CD4-positive, alpha-beta T cell treated with Interleukin-17A for 4 hours (primary cell): ENCODE data around the gene AACS.

ENCODE experiments used
- DNase-seq: peaks from one replicate; pipeline ENCODE4 v3.0.0-alpha.2; 2020; ENCODE audit warnings: mixed read lengths

AACS gene

DNA sequence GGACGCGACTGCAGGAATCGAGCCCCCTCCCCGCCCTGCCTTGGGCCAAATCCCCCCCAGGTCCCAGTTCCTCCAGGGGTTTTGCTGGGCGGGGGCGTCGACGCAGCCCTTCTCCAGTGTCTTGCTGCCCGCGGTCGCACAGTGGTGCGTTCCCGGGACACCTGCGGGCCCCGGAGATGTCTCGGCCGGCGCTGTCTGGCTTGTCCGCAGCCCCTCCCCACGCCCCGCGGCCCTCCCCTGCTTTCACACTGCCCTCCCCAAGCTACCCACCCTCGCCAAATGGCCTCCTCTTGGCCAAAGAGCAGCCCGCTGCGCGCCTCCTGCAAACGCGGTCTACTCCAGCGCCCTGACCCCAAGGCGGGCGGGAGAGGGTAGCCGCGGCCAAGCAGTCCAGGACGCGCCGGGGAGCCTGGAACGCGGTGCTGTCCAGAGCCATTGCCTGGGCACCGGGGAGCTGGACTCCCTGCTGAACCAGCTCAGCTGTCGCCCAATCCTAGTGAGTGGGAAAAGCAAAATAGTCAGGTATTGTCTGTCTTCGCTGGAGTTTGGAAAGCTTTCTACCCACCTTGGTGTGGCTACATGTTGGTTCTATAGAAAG, 122.0 kb downstream of the AACS start:
- no peak for DNase-seq

DNA sequence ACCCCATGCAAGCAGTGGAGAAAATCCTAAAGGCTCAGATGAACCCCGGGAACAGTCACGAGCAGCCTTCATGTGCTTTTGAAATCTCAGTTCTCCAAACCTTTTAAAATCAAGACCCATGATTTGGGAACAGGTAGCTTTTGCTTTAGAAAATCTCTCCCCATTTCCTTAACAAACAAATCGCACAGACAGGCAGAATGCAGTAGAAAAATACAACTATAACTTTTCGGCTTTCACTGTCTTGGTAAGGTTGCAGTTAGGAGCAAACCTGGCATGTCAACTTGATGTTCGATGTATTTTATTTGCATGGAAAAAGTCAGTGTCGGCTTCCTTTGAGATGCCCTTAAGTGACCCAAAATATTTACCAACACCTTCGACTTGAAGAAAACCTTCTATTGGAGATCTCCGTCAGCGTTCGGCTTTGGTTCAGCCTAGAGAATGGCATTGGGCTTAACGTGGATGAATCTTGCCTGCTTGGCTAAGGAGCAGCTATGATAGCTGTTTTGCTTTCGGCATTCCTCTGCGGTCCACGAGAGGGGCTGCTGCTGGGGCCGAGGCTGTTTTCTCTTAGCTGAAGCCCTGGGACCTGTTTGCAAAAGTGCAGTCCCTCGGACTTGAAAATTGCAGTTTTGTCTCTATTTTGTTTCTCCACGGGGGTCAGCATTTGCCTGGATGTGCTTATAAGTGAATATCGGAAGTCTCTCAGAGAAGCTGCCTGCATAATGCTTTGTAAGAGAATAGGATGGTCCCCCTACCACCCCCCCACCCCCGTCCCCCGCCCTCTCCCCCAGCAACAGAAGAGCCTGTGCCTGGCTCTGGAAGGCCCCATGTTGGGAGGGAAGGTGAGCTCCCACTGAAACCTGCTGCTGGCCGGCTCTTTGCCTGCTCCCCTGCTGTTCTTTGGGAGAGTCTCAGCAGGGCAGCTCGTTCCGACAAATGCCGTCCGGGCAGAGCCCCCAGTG, 122.8 kb downstream of the AACS start:
- no peak for DNase-seq

DNA sequence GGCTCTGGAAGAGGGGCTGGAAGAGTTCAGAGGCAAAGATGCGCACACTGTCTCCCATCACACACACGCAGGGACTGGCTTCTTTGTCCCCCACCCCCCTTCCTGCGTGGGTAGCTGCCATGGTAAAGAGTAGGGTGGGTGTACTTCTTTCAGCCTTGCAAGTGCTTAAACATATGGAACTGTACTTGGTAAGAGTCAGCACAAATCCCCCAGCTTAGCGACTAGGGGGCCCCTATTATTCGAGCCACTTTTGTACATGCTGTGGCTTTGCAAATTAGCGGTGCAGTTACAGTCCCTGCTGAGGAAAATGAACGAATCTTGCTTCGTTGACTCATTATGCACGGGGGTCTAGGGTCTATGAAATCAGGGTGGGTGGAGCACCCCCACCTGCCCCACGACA, 123.8 kb downstream of the AACS start:
- DNase-seq, result no peak

DNA sequence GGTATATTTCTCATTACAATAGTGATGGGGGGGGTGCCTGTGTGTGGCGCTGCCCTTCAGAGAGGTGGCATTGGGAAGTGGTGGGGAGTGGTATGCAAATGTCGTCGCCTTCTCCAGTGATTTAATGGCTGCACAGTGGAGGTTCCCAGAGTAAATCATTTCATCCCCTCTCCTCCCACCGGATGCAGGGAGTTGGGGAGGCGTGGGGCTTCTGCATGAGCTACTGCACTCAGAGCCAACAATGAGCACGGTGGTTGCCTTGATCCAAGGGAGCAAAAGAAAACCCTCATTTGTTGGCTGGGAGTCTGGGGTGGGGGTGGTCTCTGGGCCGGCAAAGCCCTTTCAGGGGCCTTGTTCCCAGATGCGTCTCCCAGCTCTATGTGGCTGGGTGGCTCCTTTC, 124.3 kb downstream of the AACS start:
- DNase-seq, result no peak

DNA sequence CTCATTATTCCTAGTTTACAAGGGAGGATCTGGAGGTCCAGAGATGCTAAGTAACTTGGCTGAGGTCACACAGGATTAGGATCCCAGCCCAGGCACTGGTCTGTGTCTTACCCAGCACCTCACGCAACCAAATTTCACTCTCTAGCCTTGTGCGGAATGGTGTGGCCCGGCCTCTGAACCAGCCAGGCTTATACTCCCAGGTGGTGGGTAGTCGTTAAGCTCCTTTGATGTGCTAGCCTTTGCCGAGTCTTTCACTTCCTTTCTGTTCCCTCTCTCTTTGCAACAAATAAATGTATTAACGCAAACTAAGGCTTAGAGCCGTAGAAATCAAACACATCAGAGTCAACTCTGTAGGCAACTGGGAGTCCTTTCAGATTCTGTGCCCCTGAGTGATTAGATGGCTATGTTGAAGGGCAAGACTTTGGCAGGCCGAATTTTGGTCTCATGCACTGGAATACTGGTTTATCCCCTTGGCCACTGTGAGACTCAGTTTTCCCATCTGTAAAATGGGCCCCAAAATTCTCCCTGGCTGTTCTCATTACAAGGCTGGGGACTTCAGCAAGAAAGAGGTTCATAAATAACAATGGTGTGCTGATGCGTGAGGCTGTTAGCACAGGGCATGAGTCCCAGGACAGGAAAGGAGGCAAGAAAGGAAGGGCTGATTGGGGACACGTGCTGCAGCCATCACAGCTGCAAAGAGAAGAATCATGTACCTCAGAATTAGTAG, 126.3 kb downstream of the AACS start:
- DNase-seq, result no peak

DNA sequence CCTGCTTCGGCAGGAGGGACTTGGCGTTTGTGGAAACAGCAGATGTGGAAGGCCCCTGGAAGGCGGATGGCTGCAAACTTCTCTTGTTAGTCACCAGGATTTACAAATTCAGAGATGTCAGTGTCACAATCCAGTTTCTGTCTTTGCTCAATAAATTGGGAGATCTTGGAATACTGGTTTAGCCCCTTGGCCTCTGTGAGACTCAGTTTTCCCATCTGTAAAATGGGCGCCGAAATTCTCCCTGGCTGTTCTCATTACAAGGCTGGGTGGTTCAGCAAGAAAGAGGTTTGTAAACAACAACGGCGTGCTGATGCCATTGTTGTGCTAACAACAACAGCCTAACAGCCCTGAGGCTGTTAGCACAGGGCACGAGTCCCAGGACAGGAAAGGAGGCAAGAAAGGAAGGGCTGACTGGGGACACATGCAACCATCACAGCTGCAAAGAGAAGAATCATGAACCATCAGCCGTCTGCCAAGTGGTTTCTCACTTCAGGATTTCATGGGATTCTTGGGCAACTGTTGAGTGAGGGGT, 127.5 kb downstream of the AACS start:
- DNase-seq, result no peak
